Breast epithelium (tissue), 3 donors: ENCODE data around the gene CALU.

Experiments
- POLR2A ChIP-seq: fragments of 450-650 bp; IDR thresholded peaks from one replicate; pipeline ENCODE4 v1.6.1; 2016; ENCODE audit warnings: antibody characterized with exemption, mild to moderate bottlenecking, moderate library complexity
- POLR2AphosphoS5 ChIP-seq, 3 donors: sonication (generic); formaldehyde crosslinking; IDR thresholded peaks; one replicate each; pipeline ENCODE4 v1.6.1; 2017; ENCODE audit warnings: antibody characterized with exemption in 3 of 3

DNA sequence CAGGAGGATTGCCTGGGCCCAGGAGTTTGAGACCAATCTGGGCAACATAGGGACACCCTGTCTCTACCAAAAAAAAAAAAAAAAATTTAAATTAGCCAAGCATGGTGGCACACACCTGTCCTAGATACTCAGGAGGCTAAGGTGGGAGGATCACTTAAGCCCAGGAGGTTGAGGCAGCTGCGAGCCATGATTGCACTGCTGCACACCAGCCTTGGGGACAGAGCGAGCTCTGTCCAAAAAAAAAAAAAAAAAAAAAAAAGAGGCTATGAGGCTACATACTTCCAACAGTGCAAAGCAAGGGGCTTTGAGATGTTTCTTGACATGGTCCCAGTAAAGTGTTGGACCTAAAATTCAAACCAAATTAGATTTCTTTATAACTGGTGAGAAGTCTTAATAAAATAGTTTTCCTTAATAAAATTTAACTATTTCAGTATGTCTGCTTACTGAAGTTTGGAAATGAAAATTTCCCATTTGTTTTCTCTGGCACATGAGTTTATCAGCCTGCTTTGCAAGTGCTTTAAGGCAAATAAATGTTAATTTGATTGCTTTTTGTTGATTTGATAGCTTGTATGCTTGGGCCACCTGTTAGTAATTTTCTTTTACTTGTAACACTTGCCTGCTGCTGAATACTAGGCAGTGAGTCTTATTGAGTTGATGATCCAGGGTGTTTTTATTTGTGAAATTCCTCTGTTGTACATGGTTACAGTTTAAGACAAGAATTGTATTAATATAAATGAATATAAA lies 16.1 kb downstream of the CALU start:
- TF ChIP-seq POLR2AphosphoS5 (IDR thresholded peaks at IDR 0.05): no peak
- no peak for TF ChIP-seq POLR2A
